IMR-90 (cell line): ENCODE data around the gene DHRSX. TPM values are rescaled to one million over a fixed set of nuclear protein-coding genes. Genes with fewer than 3 reads are reported as not detected.

Source experiments
- ATAC-seq: fragments of 200-7000 bp; cut with Tn5 transposase; 2 replicates; pipeline ENCODE4 v1.9.1; 2020; ENCODE audit warnings: low read depth, mild to moderate bottlenecking, moderate library complexity
- BruUV-seq: library from RNA; stranded (reverse); fragments of 400-500 nt; replicated peaks from 2 replicates; lab custom pipeline; 2021; lab: Mats Ljungman, UMichigan
- CTCF ChIA-PET: fragments of 300-600 bp; formaldehyde crosslinking; extraction: SDS; loops from one replicate; lab custom pipeline; 2021; ENCODE audit warnings: antibody characterized with exemption; lab: Yijun Ruan, JAX
- POLR2A ChIA-PET: fragments of 300-600 bp; sonication (Branson Sonifier 250); formaldehyde crosslinking; loops from one replicate; lab custom pipeline; 2022; ENCODE audit warnings: antibody characterized with exemption; ENCODE audit not compliant: unreplicated experiment; lab: Charles Lee
- DNase-seq: peaks from one replicate; pipeline ENCODE4 v3.0.0; 2013
- H2AFZ ChIP-seq: replicated peaks from 2 replicates; pipeline ENCODE3; 2013; ENCODE audit warnings: low read length, mild to moderate bottlenecking; ENCODE audit not compliant: poor library complexity
- H2AK5ac ChIP-seq: 2 replicates; pipeline ENCODE4 v1.6.1; 2013; ENCODE audit warnings: low read depth, low read length, inconsistent platforms
- H2AK9ac ChIP-seq: replicated peaks from 2 replicates; pipeline ENCODE3; 2013; ENCODE audit warnings: mild to moderate bottlenecking, low read depth, low read length, moderate library complexity; ENCODE audit not compliant: poor library complexity
- H2BK120ac ChIP-seq: 2 replicates; pipeline ENCODE4 v1.6.1; 2013; ENCODE audit warnings: low read depth, low read length, inconsistent platforms
- H2BK15ac ChIP-seq: 3 replicates; pipeline ENCODE4 v1.6.1; 2013; ENCODE audit warnings: low read depth, low read length, inconsistent platforms
- H2BK20ac ChIP-seq: 2 replicates; pipeline ENCODE4 v1.6.1; 2013; ENCODE audit warnings: low read depth, mild to moderate bottlenecking, inconsistent platforms, low read length, moderate library complexity
- H2BK5ac ChIP-seq: 2 replicates; pipeline ENCODE4 v1.6.1; 2013; ENCODE audit warnings: mild to moderate bottlenecking, low read depth, low read length, inconsistent platforms; ENCODE audit not compliant: poor library complexity, severe bottlenecking
- H3K14ac ChIP-seq: replicated peaks from 2 replicates; pipeline ENCODE4 v1.6.1; 2013; ENCODE audit warnings: low read depth, low read length, inconsistent platforms
- H3K18ac ChIP-seq: 2 replicates; pipeline ENCODE4 v1.6.1; 2013; ENCODE audit warnings: low read depth, low read length, control low read depth
- H3K23ac ChIP-seq: 2 replicates; pipeline ENCODE4 v1.6.1; 2013; ENCODE audit warnings: low read depth, low read length, inconsistent platforms
- H3K27ac ChIP-seq: 2 replicates; pipeline ENCODE4 v1.5.1; 2013; ENCODE audit warnings: mild to moderate bottlenecking, control low read depth, low read length; ENCODE audit not compliant: insufficient read depth
- H3K27me3 ChIP-seq: 2 replicates; pipeline ENCODE4 v1.6.1; 2013; ENCODE audit warnings: low read length; ENCODE audit not compliant: control insufficient read depth, insufficient read depth
- H3K36me3 ChIP-seq: 2 replicates; pipeline ENCODE4 v1.6.1; 2013; ENCODE audit warnings: low read length, mixed read lengths; ENCODE audit not compliant: control insufficient read depth, insufficient read depth
- H3K4ac ChIP-seq: 2 replicates; pipeline ENCODE4 v1.6.1; 2013; ENCODE audit warnings: low read depth, low read length, inconsistent platforms
- H3K4me1 ChIP-seq: 2 replicates; pipeline ENCODE4 v1.6.1; 2013; ENCODE audit warnings: low read length, mixed read lengths; ENCODE audit not compliant: control insufficient read depth, insufficient read depth
- H3K4me2 ChIP-seq: 2 replicates; pipeline ENCODE4 v1.6.1; 2013; ENCODE audit warnings: low read depth, mild to moderate bottlenecking, control low read depth, low read length, moderate library complexity
- H3K4me3 ChIP-seq: 2 replicates; pipeline ENCODE4 v1.5.1; 2013; ENCODE audit warnings: low read depth, mild to moderate bottlenecking, control low read depth, low read length, moderate library complexity; ENCODE audit not compliant: insufficient read depth
- H3K56ac ChIP-seq: 2 replicates; pipeline ENCODE4 v1.6.1; 2013; ENCODE audit warnings: low read length, inconsistent platforms; ENCODE audit not compliant: insufficient read depth; ENCODE audit errors: extremely low read depth
- H3K79me1 ChIP-seq, 2 experiments: 2 replicates each; pipeline ENCODE4 v1.6.1; 2013; ENCODE audit warnings: low read length in 2 of 2, inconsistent platforms in 1 of 2, low read depth in 1 of 2
- H3K9ac ChIP-seq: 2 replicates; pipeline ENCODE4 v1.6.1; 2013; ENCODE audit warnings: low read depth, low read length, control low read depth
- H3K9me1 ChIP-seq: 2 replicates; pipeline ENCODE4 v1.6.1; 2013; ENCODE audit warnings: low read length, inconsistent platforms; ENCODE audit not compliant: insufficient read depth
- H3K9me3 ChIP-seq: 2 replicates; pipeline ENCODE4 v1.6.1; 2013; ENCODE audit warnings: low read length; ENCODE audit not compliant: control insufficient read depth, insufficient read depth
- H4K20me1 ChIP-seq: 2 replicates; pipeline ENCODE4 v1.6.1; 2013; ENCODE audit warnings: low read length, inconsistent platforms; ENCODE audit not compliant: insufficient read depth
- H4K5ac ChIP-seq: 2 replicates; pipeline ENCODE4 v1.6.1; 2013; ENCODE audit warnings: mild to moderate bottlenecking, low read depth, low read length, control low read depth
- H4K8ac ChIP-seq, 2 experiments: 2 replicates each; pipeline ENCODE4 v1.6.1; 2013; ENCODE audit warnings: low read depth in 2 of 2, low read length in 2 of 2, control low read depth in 1 of 2, inconsistent platforms in 1 of 2
- H4K91ac ChIP-seq: 2 replicates; pipeline ENCODE4 v1.6.1; 2013; ENCODE audit warnings: low read depth, low read length, inconsistent platforms; ENCODE audit not compliant: insufficient read depth
- CEBPB ChIP-seq: IDR thresholded peaks from 2 replicates; pipeline ENCODE4 v1.6.1; 2012; ENCODE audit warnings: low read depth, low read length, improper control_type of control experiment
- CHD1 ChIP-seq: IDR thresholded peaks from 2 replicates; pipeline ENCODE4 v1.6.1; 2012; ENCODE audit warnings: low read depth, low read length, improper control_type of control experiment
- MXI1 ChIP-seq: IDR thresholded peaks from 2 replicates; pipeline ENCODE4 v1.6.1; 2012; ENCODE audit warnings: low read depth, mild to moderate bottlenecking, low read length, moderate library complexity, borderline replicate concordance
- NFE2L2 ChIP-seq: fragments of 150-350 bp; IDR thresholded peaks from 2 replicates; pipeline ENCODE4 v1.6.1; 2016; ENCODE audit warnings: low read depth, mild to moderate bottlenecking, low read length
- WGBS, 2 experiments: methylation state at CpG; one replicate each; pipeline versions ENCODE4 v1.1.5 to v1.1.7; 2013; ENCODE audit warnings: missing lambda C conversion rate in 2 of 2; ENCODE audit not compliant: insufficient read length in 1 of 2; ENCODE audit errors: extremely low coverage in 2 of 2; 5-methylcytosine and 5-hydroxymethylcytosine counted together
- dilution Hi-C: fragments of 300-500 bp; cut with HindIII; formaldehyde crosslinking; loops from one replicate; pipeline ENCODE4 v1.14.3; 2018; ENCODE audit warnings: low sequenced_read_pairs; ENCODE audit not compliant: unreplicated experiment
- in situ Hi-C: fragments of 300-500 bp; cut with MboI; formaldehyde crosslinking; loops from 3 replicates; pipeline ENCODE4 v1.14.3; 2019; ENCODE audit warnings: low sequenced_read_pairs, inconsistent platforms, mixed read lengths
- intact Hi-C: fragments of 100-400 bp; cut with micrococcal nuclease; formaldehyde crosslinking; loops from 2 replicates; pipeline ENCODE4 v1.10.0; 2022
- polyA plus RNA-seq, 3 experiments: library from polyadenylated mRNA; depleted of rRNA; stranded (reverse); fragments of >200 nt; gene quantifications; 2 replicates each; pipeline ENCODE4 v1.2.3, GENCODE V29; 2012; ENCODE audit warnings: low replicate concordance in 1 of 3
- total RNA-seq: library from RNA; depleted of rRNA; stranded (reverse); fragments of >200 nt; gene quantifications from 2 replicates; pipeline ENCODE4 v1.2.3, GENCODE V29; 2012
- TF ChIP-seq, protein P1 (sequence below): fragments of 150-350 bp; IDR thresholded peaks from 2 replicates; pipeline ENCODE4 v1.6.1; 2016; ENCODE audit warnings: low read depth, mild to moderate bottlenecking, low read length, moderate library complexity, borderline replicate concordance

Gene DHRSX
- total and polyA plus RNA-seq, 2 of the 4 experiments (the other 2 are of a cell fraction): 26.2 to 38.0 TPM

- Histone ChIP-seq H2BK120ac (no peak overlapping the region), H2AK5ac (no peak overlapping the region), H2AFZ (no peak overlapping the region), H2BK20ac (no peak overlapping the region), H3K79me1 (peaks cover 27 to 56% of the 10 kb centered on the region in 2 experiments), H3K36me3 (peaks cover 9% of the 10 kb centered on the region), H4K91ac (no peak overlapping the region), H3K9ac (no peak overlapping the region), H4K20me1 (peaks cover 32% of the 10 kb centered on the region), H3K4me3 (no peak overlapping the region), H2AK9ac (no peak overlapping the region), H3K56ac (no peak overlapping the region), H3K4me1 (0 out of 2 replicates have a peak, but pooled peaks cover 1% of the 10 kb centered on the region), H2BK15ac (no peak overlapping the region), H3K27me3 (no peaks in the 10 kb centered on the region), H3K27ac (no peak overlapping the region), H3K18ac (no peak overlapping the region), H3K9me1 (peaks cover 25% of the 10 kb centered on the region), H4K8ac (no peak overlapping the region), H3K23ac (no peak overlapping the region), H3K14ac (no peak overlapping the region), H3K9me3 (no peaks in the 10 kb centered on the region), H3K4ac (no peak overlapping the region), H3K4me2 (no peak overlapping the region), H4K5ac (no peak overlapping the region), H2BK5ac (no peak overlapping the region)
- ChIA-PET POLR2A (no interaction called here), CTCF (no interaction called here)
- WGBS, 2 experiments: no CpG with 5 or more reads among the region's 13 CpGs
- no TSS peak for BruUV-seq
- dilution Hi-C loops: no loop called here
- in situ Hi-C loops: no loop called here
- TF ChIP-seq CEBPB (no peak), NFE2L2 (no peak), CHD1 (no peak), MXI1 (no peak)
- TF ChIP-seq, protein P1, sequence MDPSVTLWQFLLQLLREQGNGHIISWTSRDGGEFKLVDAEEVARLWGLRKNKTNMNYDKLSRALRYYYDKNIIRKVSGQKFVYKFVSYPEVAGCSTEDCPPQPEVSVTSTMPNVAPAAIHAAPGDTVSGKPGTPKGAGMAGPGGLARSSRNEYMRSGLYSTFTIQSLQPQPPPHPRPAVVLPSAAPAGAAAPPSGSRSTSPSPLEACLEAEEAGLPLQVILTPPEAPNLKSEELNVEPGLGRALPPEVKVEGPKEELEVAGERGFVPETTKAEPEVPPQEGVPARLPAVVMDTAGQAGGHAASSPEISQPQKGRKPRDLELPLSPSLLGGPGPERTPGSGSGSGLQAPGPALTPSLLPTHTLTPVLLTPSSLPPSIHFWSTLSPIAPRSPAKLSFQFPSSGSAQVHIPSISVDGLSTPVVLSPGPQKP: no peak
- intact Hi-C loops: no loop called here
- ATAC-seq (no peak), DNase-seq (no peak)
Measured at GRCh38 chrX:2449135-2449886, 51.5 kb downstream of the DHRSX start.
